ENCODE measurements around the gene HRH3.

HRH3 gene

GRCh38 chr20:62266851-62267250 is 46.8 kb upstream of the HRH3 start:
- TF ChIP-seq CTCF (IDR thresholded peaks at IDR 0.05), result no peak
- no peaks in the 10 kb centered on the region for H3K27me3 Mint-ChIP-seq (ENCODE audit: low read depth, poor library complexity)
- DNase-seq, result no peak
- H3K36me3 Mint-ChIP-seq (ENCODE audit: low read depth), result peaks cover 58% of the 10 kb centered on the region
- no peak overlapping the region for H3K4me3 Mint-ChIP-seq
- H3K9me3 Mint-ChIP-seq, result peaks cover 17% of the 10 kb centered on the region
- H3K4me1 Mint-ChIP-seq, result peaks cover 11% of the 10 kb centered on the region
- H3K27ac Mint-ChIP-seq, result no peak overlapping the region

DNA sequence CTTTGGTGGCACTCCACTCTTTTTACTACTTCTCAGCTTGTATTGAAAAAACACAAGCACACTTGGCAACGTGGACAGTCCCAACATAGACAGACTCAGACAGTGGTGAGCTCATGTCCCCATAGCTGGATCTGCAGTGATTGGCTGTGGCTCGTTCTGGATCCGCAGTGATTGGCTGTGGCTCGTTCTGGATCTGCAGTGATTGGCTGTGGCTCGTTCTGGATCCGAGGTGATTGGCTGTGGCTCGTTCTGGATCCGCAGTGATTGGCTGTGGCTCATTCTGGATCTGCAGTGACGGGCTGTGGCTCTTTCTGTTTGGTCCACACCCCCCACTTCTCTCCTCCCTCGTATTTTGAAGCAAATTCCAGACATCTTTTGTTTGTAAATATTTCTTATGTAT is 46.3 kb upstream of the HRH3 start:
- no peak for DNase-seq
- Mint-ChIP-seq H3K4me3 (no peak overlapping the region), H3K9me3 (peaks cover 17% of the 10 kb centered on the region), H3K4me1 (peaks cover 11% of the 10 kb centered on the region), H3K27me3 (ENCODE audit: low read depth, poor library complexity) (no peaks in the 10 kb centered on the region), H3K36me3 (ENCODE audit: low read depth) (peaks cover 62% of the 10 kb centered on the region), H3K27ac (no peak overlapping the region)
- no peak for TF ChIP-seq CTCF (IDR thresholded peaks at IDR 0.05)

- Mint-ChIP-seq H3K27me3 (ENCODE audit: low read depth, poor library complexity) (no peaks in the 10 kb centered on the region), H3K4me3 (no peak overlapping the region), H3K4me1 (peaks cover 11% of the 10 kb centered on the region), H3K9me3 (peaks cover 17% of the 10 kb centered on the region), H3K27ac (no peak overlapping the region), H3K36me3 (ENCODE audit: low read depth) (peaks cover 68% of the 10 kb centered on the region)
- no peak for DNase-seq
- no peak for TF ChIP-seq CTCF (IDR thresholded peaks at IDR 0.05)
Observed at GRCh38 chr20:62265365-62265764, 45.3 kb upstream of the HRH3 start.

GRCh38 chr20:62263396-62263795 is 43.3 kb upstream of the HRH3 start:
- peaks cover 73% of the 10 kb centered on the region for H3K36me3 Mint-ChIP-seq (ENCODE audit: low read depth)
- no peak for DNase-seq
- H3K27me3 Mint-ChIP-seq (ENCODE audit: low read depth, poor library complexity), result no peaks in the 10 kb centered on the region

GRCh38 chr20:62262064-62262463 is 42.0 kb upstream of the HRH3 start:
- no peak for DNase-seq
- Mint-ChIP-seq H3K27ac (no peak overlapping the region), H3K4me1 (peaks cover 4% of the 10 kb centered on the region), H3K4me3 (no peak overlapping the region), H3K36me3 (ENCODE audit: low read depth) (peaks cover 70% of the 10 kb centered on the region), H3K27me3 (ENCODE audit: low read depth, poor library complexity) (no peaks in the 10 kb centered on the region), H3K9me3 (peaks cover 17% of the 10 kb centered on the region)
- TF ChIP-seq CTCF (IDR thresholded peaks at IDR 0.05), result no peak

More at GRCh38 chr20:62263396-62263795, 43.3 kb upstream of the HRH3 start:
- peaks cover 17% of the 10 kb centered on the region for H3K9me3 Mint-ChIP-seq
- no peak for TF ChIP-seq CTCF (IDR thresholded peaks at IDR 0.05)
- peaks cover 8% of the 10 kb centered on the region for H3K4me1 Mint-ChIP-seq
- no peak overlapping the region for H3K27ac Mint-ChIP-seq
- no peak overlapping the region for H3K4me3 Mint-ChIP-seq

DNA sequence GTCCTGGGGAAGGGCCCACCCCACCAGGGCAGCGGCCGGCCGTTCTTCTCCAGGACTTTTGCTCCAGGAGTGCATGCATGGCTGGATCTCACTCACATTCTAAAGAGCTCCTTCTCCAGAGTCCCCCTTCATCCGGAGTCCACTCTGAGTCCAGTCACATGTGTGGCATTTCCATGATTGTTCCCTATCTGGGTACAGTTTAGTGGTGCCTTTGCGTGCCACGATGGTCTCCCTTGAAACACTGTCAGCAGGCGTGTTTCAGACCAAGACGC is 39.2 kb upstream of the HRH3 start:
- no peak for DNase-seq
- no peak overlapping the region for H3K27ac Mint-ChIP-seq
- no peak for TF ChIP-seq CTCF (IDR thresholded peaks at IDR 0.05)
- H3K36me3 Mint-ChIP-seq (ENCODE audit: low read depth), result peaks cover 57% of the 10 kb centered on the region
- no peaks in the 10 kb centered on the region for H3K9me3 Mint-ChIP-seq
- H3K27me3 Mint-ChIP-seq (ENCODE audit: low read depth, poor library complexity), result no peaks in the 10 kb centered on the region
- peaks cover 13% of the 10 kb centered on the region for H3K4me1 Mint-ChIP-seq
- no peak overlapping the region for H3K4me3 Mint-ChIP-seq
